Body of pancreas (tissue), 4 donors: ENCODE measurements around the gene CFAP45.

Experiments used
- POLR2A ChIP-seq, 3 donors: fragments of 450-650 bp; IDR thresholded peaks; one replicate each; pipeline ENCODE4 v1.6.1; 2016; ENCODE audit warnings: antibody characterized with exemption in 3 of 3, mild to moderate bottlenecking in 2 of 3
- TF ChIP-seq, protein P1 (sequence below), 7 experiments: fragments of 450-650 bp in 4 of 7; fragments of 200-600 bp in 3 of 7; sonication (generic) in 3 of 7; IDR thresholded peaks; one replicate each; pipeline ENCODE4 v1.5.1; 2016 to 2019; ENCODE audit warnings: antibody characterized with exemption in 7 of 7

DNA sequence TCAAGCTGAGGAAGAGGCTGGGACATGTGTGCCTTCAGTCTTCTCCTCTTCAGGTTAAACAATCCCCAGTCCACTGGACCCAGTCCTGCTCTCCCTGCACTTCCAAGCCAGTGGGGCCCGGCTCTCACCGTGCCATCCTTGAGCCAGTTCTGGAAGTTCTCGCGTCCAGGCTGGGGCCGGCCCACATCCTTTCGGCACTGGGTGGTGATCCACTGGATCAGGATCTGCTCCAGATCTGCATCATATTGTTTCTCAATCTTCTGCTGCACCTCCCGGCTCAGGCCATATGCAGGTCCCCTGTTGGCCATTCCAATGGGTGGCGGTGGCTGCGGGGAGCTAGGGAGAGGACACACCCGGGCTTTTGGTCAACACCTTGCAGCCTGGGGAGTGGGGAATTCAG, 20.2 kb upstream of the CFAP45 start:
- TF ChIP-seq, protein P1, sequence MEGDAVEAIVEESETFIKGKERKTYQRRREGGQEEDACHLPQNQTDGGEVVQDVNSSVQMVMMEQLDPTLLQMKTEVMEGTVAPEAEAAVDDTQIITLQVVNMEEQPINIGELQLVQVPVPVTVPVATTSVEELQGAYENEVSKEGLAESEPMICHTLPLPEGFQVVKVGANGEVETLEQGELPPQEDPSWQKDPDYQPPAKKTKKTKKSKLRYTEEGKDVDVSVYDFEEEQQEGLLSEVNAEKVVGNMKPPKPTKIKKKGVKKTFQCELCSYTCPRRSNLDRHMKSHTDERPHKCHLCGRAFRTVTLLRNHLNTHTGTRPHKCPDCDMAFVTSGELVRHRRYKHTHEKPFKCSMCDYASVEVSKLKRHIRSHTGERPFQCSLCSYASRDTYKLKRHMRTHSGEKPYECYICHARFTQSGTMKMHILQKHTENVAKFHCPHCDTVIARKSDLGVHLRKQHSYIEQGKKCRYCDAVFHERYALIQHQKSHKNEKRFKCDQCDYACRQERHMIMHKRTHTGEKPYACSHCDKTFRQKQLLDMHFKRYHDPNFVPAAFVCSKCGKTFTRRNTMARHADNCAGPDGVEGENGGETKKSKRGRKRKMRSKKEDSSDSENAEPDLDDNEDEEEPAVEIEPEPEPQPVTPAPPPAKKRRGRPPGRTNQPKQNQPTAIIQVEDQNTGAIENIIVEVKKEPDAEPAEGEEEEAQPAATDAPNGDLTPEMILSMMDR (IDR thresholded peaks at IDR 0.05): no peak
- TF ChIP-seq POLR2A (IDR thresholded peaks at IDR 0.05): no peak
